Measurements from ENCODE around the gene ENHO. TPM values are rescaled to one million over a fixed set of nuclear protein-coding genes. Genes with fewer than 3 reads are reported as not detected.

The ENHO gene
- not detected for polyA plus RNA-seq (2013)

GRCh38 chr9:34522971-34523797 lies at the start of gene ENHO:
Gene ENHO (minus strand): TSS chr9:34522990. CDS start chr9:34521695, 1,295 bp downstream.
- H3K27me3 ChIP-seq (replicated peaks in 2 of 5; ENCODE audit: control insufficient read depth in 4 of 5, insufficient read depth in 5 of 5, low read length in 4 of 5) = peaks cover 5 to 25% (median 12%) of the 10 kb centered on the region in 5 experiments
- ChIA-PET CTCF (interaction anchor here (1.4 to 3.0 kb wide), 4 partner anchors 20 to 84 kb away, joined by 4 to 12 read pairs (median 6); no protein-coding TSS in a partner anchor), POLR2A (no interaction called here)
- no peak within 1 kb of the TSS for H3K27ac ChIP-seq (ENCODE audit: insufficient read depth in 1 of 2, low read depth in 1 of 2, low read length in 2 of 2, poor library complexity in 1 of 2, severe bottlenecking in 2 of 2)
- H3K9me3 ChIP-seq (ENCODE audit: control extremely low read depth in 1 of 5, control insufficient read depth in 4 of 5, insufficient read depth in 2 of 5, low read depth in 1 of 5, low read length in 4 of 5) = no peaks in the 10 kb centered on the region
- peak; percentile 85 to 93 (median 91) for DNase-seq
- peak within 1 kb of the TSS in 5 of 7 experiments; percentile 0 to 65 (median 50) for H3K4me3 ChIP-seq (ENCODE audit: control insufficient read depth in 1 of 7, extremely low read depth in 1 of 7, insufficient read depth in 4 of 7, low read depth in 2 of 7, low read length in 6 of 7)
- peaks cover 0 to 16% (median 13%) of the 10 kb centered on the region in 4 experiments for H3K4me1 ChIP-seq (ENCODE audit: control extremely low read depth in 1 of 4, control insufficient read depth in 4 of 4, insufficient read depth in 4 of 4, low read length in 3 of 4)
- no peaks in the 10 kb centered on the region for H3K36me3 ChIP-seq (ENCODE audit: control insufficient read depth in 4 of 4, insufficient read depth in 4 of 4, low read length in 3 of 4)
- WGBS (ENCODE audit: insufficient coverage) = 4% methylated on average over 49 of the region's 63 CpGs

- H3K4me1 ChIP-seq (ENCODE audit: control extremely low read depth in 1 of 4, control insufficient read depth in 4 of 4, insufficient read depth in 4 of 4, low read length in 3 of 4) = no peaks in the 10 kb centered on the region
- H3K4me3 ChIP-seq (ENCODE audit: control insufficient read depth in 1 of 7, extremely low read depth in 1 of 7, insufficient read depth in 4 of 7, low read depth in 2 of 7, low read length in 6 of 7) = no peak overlapping the region
- H3K27me3 ChIP-seq (replicated peaks in 2 of 5; ENCODE audit: control insufficient read depth in 4 of 5, insufficient read depth in 5 of 5, low read length in 4 of 5) = peaks cover 0 to 49% (median 28%) of the 10 kb centered on the region in 5 experiments
- ChIA-PET POLR2A (no interaction called here), CTCF (no interaction called here)
- DNase-seq = no peak
- H3K9me3 ChIP-seq (ENCODE audit: control extremely low read depth in 1 of 5, control insufficient read depth in 4 of 5, insufficient read depth in 2 of 5, low read depth in 1 of 5, low read length in 4 of 5) = no peaks in the 10 kb centered on the region
- no peak overlapping the region for H3K27ac ChIP-seq (ENCODE audit: insufficient read depth in 1 of 2, low read depth in 1 of 2, low read length in 2 of 2, poor library complexity in 1 of 2, severe bottlenecking in 2 of 2)
- H3K36me3 ChIP-seq (ENCODE audit: control insufficient read depth in 4 of 4, insufficient read depth in 4 of 4, low read length in 3 of 4) = no peaks in the 10 kb centered on the region
These were observed 49.3 kb upstream of the ENHO start for GRCh38 chr9:34572092-34572491.

GRCh38 chr9:34571481-34571810 lies 48.7 kb upstream of the ENHO start:
- H3K36me3 ChIP-seq (ENCODE audit: control insufficient read depth in 4 of 4, insufficient read depth in 4 of 4, low read length in 3 of 4) = no peaks in the 10 kb centered on the region
- peaks cover 0 to 47% (median 26%) of the 10 kb centered on the region in 5 experiments for H3K27me3 ChIP-seq (replicated peaks in 2 of 5; ENCODE audit: control insufficient read depth in 4 of 5, insufficient read depth in 5 of 5, low read length in 4 of 5)
- H3K27ac ChIP-seq (ENCODE audit: insufficient read depth in 1 of 2, low read depth in 1 of 2, low read length in 2 of 2, poor library complexity in 1 of 2, severe bottlenecking in 2 of 2) = no peak overlapping the region
- ChIA-PET POLR2A (interaction anchor here (0.7 kb wide), 1 partner anchor 144 kb away, joined by 5 read pairs; no protein-coding TSS in a partner anchor), CTCF (interaction anchor here (1.3 kb wide), 1 partner anchor 20 kb away, joined by 5 read pairs; no protein-coding TSS in a partner anchor)
- H3K4me1 ChIP-seq (ENCODE audit: control extremely low read depth in 1 of 4, control insufficient read depth in 4 of 4, insufficient read depth in 4 of 4, low read length in 3 of 4) = no peaks in the 10 kb centered on the region
- no peak for DNase-seq
- H3K9me3 ChIP-seq (ENCODE audit: control extremely low read depth in 1 of 5, control insufficient read depth in 4 of 5, insufficient read depth in 2 of 5, low read depth in 1 of 5, low read length in 4 of 5) = no peaks in the 10 kb centered on the region
- WGBS (ENCODE audit: insufficient coverage) = 85% methylated on average over 3 of the region's 12 CpGs
- H3K4me3 ChIP-seq (ENCODE audit: control insufficient read depth in 1 of 7, extremely low read depth in 1 of 7, insufficient read depth in 4 of 7, low read depth in 2 of 7, low read length in 6 of 7) = no peak overlapping the region

- Histone ChIP-seq H3K4me3 (ENCODE audit: control insufficient read depth in 1 of 7, extremely low read depth in 1 of 7, insufficient read depth in 4 of 7, low read depth in 2 of 7, low read length in 6 of 7) (no peak overlapping the region), H3K4me1 (ENCODE audit: control extremely low read depth in 1 of 4, control insufficient read depth in 4 of 4, insufficient read depth in 4 of 4, low read length in 3 of 4) (no peaks in the 10 kb centered on the region), H3K27ac (ENCODE audit: insufficient read depth in 1 of 2, low read depth in 1 of 2, low read length in 2 of 2, poor library complexity in 1 of 2, severe bottlenecking in 2 of 2) (no peak overlapping the region), H3K36me3 (ENCODE audit: control insufficient read depth in 4 of 4, insufficient read depth in 4 of 4, low read length in 3 of 4) (no peaks in the 10 kb centered on the region), H3K27me3 (replicated peaks in 2 of 5; ENCODE audit: control insufficient read depth in 4 of 5, insufficient read depth in 5 of 5, low read length in 4 of 5) (peaks cover 0 to 45% (median 22%) of the 10 kb centered on the region in 5 experiments), H3K9me3 (ENCODE audit: control extremely low read depth in 1 of 5, control insufficient read depth in 4 of 5, insufficient read depth in 2 of 5, low read depth in 1 of 5, low read length in 4 of 5) (no peaks in the 10 kb centered on the region)
- ChIA-PET POLR2A (interaction anchor here (0.7 kb wide), 1 partner anchor 144 kb away, joined by 5 read pairs; no protein-coding TSS in a partner anchor), CTCF (interaction anchor here (1.3 kb wide), 1 partner anchor 21 kb away, joined by 5 read pairs; no protein-coding TSS in a partner anchor)
- 86% methylated on average over 2 of the region's 7 CpGs for WGBS (ENCODE audit: insufficient coverage)
- no peak for DNase-seq
These were observed 48.2 kb upstream of the ENHO start for GRCh38 chr9:34570809-34571480.

- Histone ChIP-seq H3K36me3 (ENCODE audit: control insufficient read depth in 4 of 4, insufficient read depth in 4 of 4, low read length in 3 of 4) (no peaks in the 10 kb centered on the region), H3K4me1 (ENCODE audit: control extremely low read depth in 1 of 4, control insufficient read depth in 4 of 4, insufficient read depth in 4 of 4, low read length in 3 of 4) (no peaks in the 10 kb centered on the region), H3K27ac (ENCODE audit: insufficient read depth in 1 of 2, low read depth in 1 of 2, low read length in 2 of 2, poor library complexity in 1 of 2, severe bottlenecking in 2 of 2) (no peak overlapping the region), H3K4me3 (ENCODE audit: control insufficient read depth in 1 of 7, extremely low read depth in 1 of 7, insufficient read depth in 4 of 7, low read depth in 2 of 7, low read length in 6 of 7) (no peak overlapping the region), H3K27me3 (replicated peaks in 2 of 5; ENCODE audit: control insufficient read depth in 4 of 5, insufficient read depth in 5 of 5, low read length in 4 of 5) (peaks cover 0 to 44% (median 21%) of the 10 kb centered on the region in 5 experiments), H3K9me3 (ENCODE audit: control extremely low read depth in 1 of 5, control insufficient read depth in 4 of 5, insufficient read depth in 2 of 5, low read depth in 1 of 5, low read length in 4 of 5) (no peaks in the 10 kb centered on the region)
- CTCF ChIA-PET = interaction anchor here (1.1 to 1.3 kb wide), 2 partner anchors 9 to 21 kb away, joined by 3 to 5 read pairs; no protein-coding TSS in a partner anchor
- DNase-seq = no peak
- POLR2A ChIA-PET = no interaction called here
- WGBS (ENCODE audit: insufficient coverage) = 87% methylated on average over 11 of the region's 11 CpGs
These were observed 47.6 kb upstream of the ENHO start for GRCh38 chr9:34570376-34570775.

- no peaks in the 10 kb centered on the region for H3K36me3 ChIP-seq (ENCODE audit: control insufficient read depth in 4 of 4, insufficient read depth in 4 of 4, low read length in 3 of 4)
- H3K27me3 ChIP-seq (replicated peaks in 2 of 5; ENCODE audit: control insufficient read depth in 4 of 5, insufficient read depth in 5 of 5, low read length in 4 of 5) = peaks cover 0 to 41% (median 21%) of the 10 kb centered on the region in 5 experiments
- ChIA-PET CTCF (interaction anchor here (1.2 to 1.5 kb wide), 2 partner anchors 11 to 66 kb away, joined by 3 to 4 read pairs; no protein-coding TSS in a partner anchor), POLR2A (no interaction called here)
- no peak overlapping the region for H3K4me3 ChIP-seq (ENCODE audit: control insufficient read depth in 1 of 7, extremely low read depth in 1 of 7, insufficient read depth in 4 of 7, low read depth in 2 of 7, low read length in 6 of 7)
- H3K4me1 ChIP-seq (ENCODE audit: control extremely low read depth in 1 of 4, control insufficient read depth in 4 of 4, insufficient read depth in 4 of 4, low read length in 3 of 4) = no peaks in the 10 kb centered on the region
- H3K27ac ChIP-seq (ENCODE audit: insufficient read depth in 1 of 2, low read depth in 1 of 2, low read length in 2 of 2, poor library complexity in 1 of 2, severe bottlenecking in 2 of 2) = no peak overlapping the region
- DNase-seq = no peak
- 70% methylated on average over 11 of the region's 12 CpGs for WGBS (ENCODE audit: insufficient coverage)
- no peaks in the 10 kb centered on the region for H3K9me3 ChIP-seq (ENCODE audit: control extremely low read depth in 1 of 5, control insufficient read depth in 4 of 5, insufficient read depth in 2 of 5, low read depth in 1 of 5, low read length in 4 of 5)
These were observed 46.0 kb upstream of the ENHO start for GRCh38 chr9:34568774-34569173.

All from common myeloid progenitor, CD34-positive (primary cell).